Measurements from ENCODE around the gene VPS39. TPM values are rescaled to one million over a fixed set of nuclear protein-coding genes. Genes with fewer than 3 reads are reported as not detected.
A peak's percentile ranks its signal among the peaks of the same experiment; 100 is the strongest.

VPS39 gene
- total RNA-seq, 1 donor from 2014 or later, result 58.0 TPM

- Mint-ChIP-seq H3K4me3 (no peak overlapping the region), H3K9me3 (no peaks in the 10 kb centered on the region), H3K36me3 (ENCODE audit: low read depth) (peaks cover 41% of the 10 kb centered on the region), H3K4me1 (peaks cover 2% of the 10 kb centered on the region), H3K27ac (no peak overlapping the region), H3K27me3 (no peaks in the 10 kb centered on the region)
- no peak for DNase-seq
- intact Hi-C loops (cut with micrococcal nuclease), result no loop called here
These were observed 48.0 kb downstream of the VPS39 start for GRCh38 chr15:42160136-42160535.

- intact Hi-C loops (cut with micrococcal nuclease), result no loop called here
- H3K27ac Mint-ChIP-seq, result no peak overlapping the region
- DNase-seq, result no peak
- H3K36me3 Mint-ChIP-seq (ENCODE audit: low read depth), result peaks cover 35% of the 10 kb centered on the region
- no peak overlapping the region for H3K4me3 Mint-ChIP-seq
- no peaks in the 10 kb centered on the region for H3K27me3 Mint-ChIP-seq
- H3K9me3 Mint-ChIP-seq, result no peaks in the 10 kb centered on the region
- H3K4me1 Mint-ChIP-seq, result peaks cover 2% of the 10 kb centered on the region
These were observed 48.6 kb downstream of the VPS39 start for GRCh38 chr15:42159381-42160015.

GRCh38 chr15:42158941-42159340 lies 49.2 kb downstream of the VPS39 start:
- intact Hi-C loops (cut with micrococcal nuclease), result no loop called here
- peaks cover 32% of the 10 kb centered on the region for H3K36me3 Mint-ChIP-seq (ENCODE audit: low read depth)
- H3K27ac Mint-ChIP-seq, result no peak overlapping the region
- no peak overlapping the region for H3K4me3 Mint-ChIP-seq
- DNase-seq, result no peak
- H3K27me3 Mint-ChIP-seq, result no peaks in the 10 kb centered on the region
- H3K4me1 Mint-ChIP-seq, result peaks cover 2% of the 10 kb centered on the region
- H3K9me3 Mint-ChIP-seq, result no peaks in the 10 kb centered on the region

GRCh38 chr15:42157981-42158765 lies 49.9 kb downstream of the VPS39 start:
- H3K9me3 Mint-ChIP-seq, result no peaks in the 10 kb centered on the region
- intact Hi-C loops (cut with micrococcal nuclease), result no loop called here

GRCh38 chr15:42157381-42157780 lies 50.7 kb downstream of the VPS39 start:
- H3K4me3 Mint-ChIP-seq, result no peak overlapping the region
- H3K27ac Mint-ChIP-seq, result no peak overlapping the region
- intact Hi-C loops (cut with micrococcal nuclease), result no loop called here
- peaks cover 21% of the 10 kb centered on the region for H3K36me3 Mint-ChIP-seq (ENCODE audit: low read depth)
- H3K4me1 Mint-ChIP-seq, result peaks cover 2% of the 10 kb centered on the region
- H3K27me3 Mint-ChIP-seq, result no peaks in the 10 kb centered on the region
- no peak for DNase-seq
- no peaks in the 10 kb centered on the region for H3K9me3 Mint-ChIP-seq

More at GRCh38 chr15:42157981-42158765, 49.9 kb downstream of the VPS39 start:
- Mint-ChIP-seq H3K27me3 (no peaks in the 10 kb centered on the region), H3K27ac (peak overlapping the region; percentile 21), H3K4me3 (no peak overlapping the region), H3K4me1 (peaks cover 2% of the 10 kb centered on the region), H3K36me3 (ENCODE audit: low read depth) (peaks cover 25% of the 10 kb centered on the region)
- DNase-seq, result no peak

- intact Hi-C loops (cut with micrococcal nuclease), result no loop called here
- H3K36me3 Mint-ChIP-seq (ENCODE audit: low read depth), result peaks cover 12% of the 10 kb centered on the region
- H3K27ac Mint-ChIP-seq, result no peak within 1 kb of the TSS
- DNase-seq, result no peak
- H3K4me3 Mint-ChIP-seq, result no peak within 1 kb of the TSS
- peaks cover 2% of the 10 kb centered on the region for H3K4me1 Mint-ChIP-seq
- H3K27me3 Mint-ChIP-seq, result no peaks in the 10 kb centered on the region
- no peaks in the 10 kb centered on the region for H3K9me3 Mint-ChIP-seq
These were observed 51.7 kb downstream of the VPS39 start, which contains the start of gene PLA2G4F for GRCh38 chr15:42156243-42156922. Gene PLA2G4F, minus strand, starts transcription at chr15:42156636. Its CDS starts 87 bp downstream, at chr15:42156549.

GRCh38 chr15:42155546-42156242 lies 52.4 kb downstream of the VPS39 start:
- DNase-seq, result no peak
- Mint-ChIP-seq H3K4me1 (peaks cover 2% of the 10 kb centered on the region), H3K4me3 (no peak overlapping the region), H3K27ac (no peak overlapping the region), H3K36me3 (ENCODE audit: low read depth) (peaks cover 9% of the 10 kb centered on the region), H3K27me3 (no peaks in the 10 kb centered on the region), H3K9me3 (no peaks in the 10 kb centered on the region)
- intact Hi-C loops (cut with micrococcal nuclease), result no loop called here

DNA sequence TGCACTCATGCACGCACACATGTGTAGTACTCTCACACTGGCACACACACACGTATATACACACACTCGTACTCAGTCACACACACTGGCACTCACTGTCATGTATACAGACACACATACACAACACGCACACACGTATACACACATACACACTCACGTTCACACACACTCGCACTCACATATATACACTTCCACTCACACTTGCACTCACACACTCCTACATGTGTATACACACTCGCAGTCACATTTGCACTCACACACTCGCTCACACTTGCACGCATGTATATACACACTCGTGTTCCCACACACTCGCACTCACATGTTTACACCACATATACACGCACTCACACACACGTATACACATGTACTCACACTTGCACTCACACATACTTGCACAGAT lies 53.1 kb downstream of the VPS39 start:
- Mint-ChIP-seq H3K36me3 (ENCODE audit: low read depth) (peaks cover 7% of the 10 kb centered on the region), H3K9me3 (no peaks in the 10 kb centered on the region), H3K4me1 (peaks cover 2% of the 10 kb centered on the region), H3K4me3 (no peak overlapping the region), H3K27ac (no peak overlapping the region), H3K27me3 (no peaks in the 10 kb centered on the region)
- no peak for DNase-seq
- intact Hi-C loops (cut with micrococcal nuclease), result no loop called here

DNA sequence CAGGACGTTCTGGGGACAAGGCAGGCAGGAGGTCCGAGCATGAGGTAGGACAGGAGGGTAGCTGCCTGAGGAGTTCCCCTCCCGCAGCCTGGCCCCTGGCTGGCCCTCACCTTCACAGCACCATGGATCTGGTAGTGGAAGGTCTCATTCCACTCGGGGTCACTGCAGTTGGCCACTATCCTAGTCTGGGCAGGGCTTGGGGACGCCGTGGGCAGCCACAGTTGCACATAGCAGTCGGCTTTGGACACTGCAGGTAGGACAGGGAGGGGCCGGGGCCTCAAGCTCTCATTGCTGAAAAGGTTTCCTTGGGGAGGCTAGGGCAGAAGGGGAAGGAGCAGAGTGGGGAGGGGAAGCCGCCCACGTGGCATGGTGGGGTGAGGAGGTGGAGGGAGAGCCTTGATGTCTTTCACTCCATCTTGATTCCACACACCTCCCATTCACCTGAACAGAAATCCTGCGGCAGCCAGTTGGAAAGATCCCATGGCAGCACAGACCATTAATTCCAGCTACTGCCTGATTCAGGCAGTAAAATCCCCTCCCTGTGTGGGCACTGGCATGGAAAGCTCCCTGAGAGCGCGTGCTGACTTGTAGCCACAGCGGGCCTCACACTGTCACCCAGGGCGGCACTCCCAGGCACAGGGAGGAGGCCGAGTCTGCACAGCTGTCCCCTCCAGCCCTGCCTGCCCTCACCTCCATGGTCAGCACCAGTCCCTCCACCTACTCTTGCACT lies 53.7 kb downstream of the VPS39 start:
- H3K4me1 Mint-ChIP-seq, result peaks cover 2% of the 10 kb centered on the region
- DNase-seq, result no peak
- H3K27ac Mint-ChIP-seq, result no peak overlapping the region
- peaks cover 4% of the 10 kb centered on the region for H3K36me3 Mint-ChIP-seq (ENCODE audit: low read depth)
- H3K27me3 Mint-ChIP-seq, result no peaks in the 10 kb centered on the region
- intact Hi-C loops (cut with micrococcal nuclease), result no loop called here
- no peak overlapping the region for H3K4me3 Mint-ChIP-seq
- H3K9me3 Mint-ChIP-seq, result no peaks in the 10 kb centered on the region

DNA sequence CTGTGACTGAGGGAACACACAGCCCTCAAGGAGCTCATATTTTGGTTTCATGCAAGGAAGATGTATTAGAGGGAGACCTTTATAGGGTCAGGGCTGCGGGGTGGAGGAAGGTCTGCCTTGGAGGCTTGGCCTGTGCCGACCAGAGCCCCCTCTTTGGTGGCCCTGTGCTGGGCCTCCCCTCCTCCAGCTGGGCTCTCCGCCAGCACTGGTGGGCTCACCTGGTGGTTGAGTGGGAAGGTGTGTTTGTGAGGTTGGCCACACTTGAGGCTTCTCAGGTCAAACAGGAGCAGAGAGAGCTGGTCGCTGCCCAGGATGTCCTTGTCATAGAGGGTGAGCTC lies 54.3 kb downstream of the VPS39 start:
- intact Hi-C loops (cut with micrococcal nuclease), result no loop called here
- Mint-ChIP-seq H3K4me1 (peaks cover 2% of the 10 kb centered on the region), H3K27me3 (no peaks in the 10 kb centered on the region), H3K27ac (no peak overlapping the region), H3K9me3 (no peaks in the 10 kb centered on the region), H3K4me3 (no peak overlapping the region), H3K36me3 (ENCODE audit: low read depth) (peaks cover 4% of the 10 kb centered on the region)
- no peak for DNase-seq

DNA sequence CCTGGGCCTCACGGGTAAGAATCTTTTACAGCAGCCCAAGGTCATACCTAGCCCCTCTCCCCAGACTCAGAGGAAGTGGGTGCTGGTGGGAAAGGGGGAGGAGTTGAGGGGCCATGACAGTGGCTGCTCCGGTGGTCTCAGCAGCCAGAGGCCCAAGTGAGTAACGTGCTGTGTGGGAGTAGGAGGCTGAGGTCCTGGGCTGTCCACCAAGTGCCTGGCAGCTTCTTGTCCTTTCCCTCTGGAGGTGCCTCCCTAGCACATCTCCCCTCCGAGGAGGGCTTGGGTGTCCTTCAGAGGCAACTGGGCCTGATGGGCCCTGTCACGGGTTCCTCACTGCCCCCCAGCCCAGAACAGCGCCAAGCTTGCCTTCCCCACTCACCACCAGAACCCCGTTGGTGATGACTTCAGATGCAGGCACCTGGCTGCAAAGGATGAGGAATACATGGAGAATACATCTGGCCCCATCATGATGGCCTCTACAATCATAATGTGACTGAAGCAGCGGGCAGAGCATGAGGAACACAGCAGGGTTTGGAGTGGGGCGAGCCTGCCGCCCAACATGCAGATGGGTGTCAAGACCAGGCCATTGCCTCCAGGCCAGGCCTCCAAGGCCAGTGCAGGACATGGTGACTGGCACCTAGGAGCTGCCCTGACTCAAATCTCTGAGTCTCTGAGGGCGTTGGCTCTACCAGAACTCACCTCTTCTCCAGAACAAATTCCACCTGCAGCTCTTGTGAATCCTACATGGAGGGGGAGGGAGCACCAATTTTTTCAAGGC lies 55.0 kb downstream of the VPS39 start:
- Mint-ChIP-seq H3K27me3 (no peaks in the 10 kb centered on the region), H3K9me3 (no peaks in the 10 kb centered on the region), H3K4me1 (no peaks in the 10 kb centered on the region), H3K27ac (no peak overlapping the region), H3K4me3 (no peak overlapping the region), H3K36me3 (ENCODE audit: low read depth) (no peaks in the 10 kb centered on the region)
- intact Hi-C loops (cut with micrococcal nuclease), result no loop called here
- DNase-seq, result no peak

DNA sequence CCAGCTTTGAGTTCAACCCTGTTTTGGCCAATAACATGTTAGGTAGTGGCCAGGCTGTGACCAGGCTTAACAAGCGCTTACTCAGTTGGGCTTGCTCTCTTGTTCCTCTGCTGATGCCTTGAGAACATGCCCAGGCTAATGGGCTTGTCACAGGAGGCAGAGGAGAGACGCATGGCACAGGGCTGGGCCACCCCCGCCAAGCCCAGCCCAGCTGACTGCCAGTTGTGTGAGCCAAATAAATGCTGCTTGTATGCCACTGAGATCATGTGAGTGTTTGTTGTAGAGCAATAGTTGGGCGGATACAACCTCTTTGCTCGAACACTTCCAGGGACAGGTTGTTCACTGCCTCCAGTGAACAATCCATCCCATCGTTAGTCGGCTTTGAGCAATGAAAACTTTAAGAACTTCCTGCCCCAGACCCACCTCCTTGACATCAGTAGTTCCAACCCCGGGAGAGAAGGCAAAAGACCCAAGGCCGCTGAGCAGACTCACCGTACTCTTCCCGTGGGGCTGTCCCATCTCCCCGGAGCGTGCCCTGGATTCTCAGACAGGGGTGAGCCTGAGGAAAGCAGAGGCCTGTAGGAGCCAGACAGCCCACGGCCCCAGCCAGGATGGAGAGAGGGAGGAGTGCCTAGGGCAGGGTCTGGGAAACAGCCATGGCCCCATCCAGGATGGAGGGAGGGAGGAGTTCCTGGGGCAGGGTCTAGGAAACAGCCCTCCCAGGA lies 55.7 kb downstream of the VPS39 start:
- no peaks in the 10 kb centered on the region for H3K4me1 Mint-ChIP-seq
- H3K27me3 Mint-ChIP-seq, result no peaks in the 10 kb centered on the region
- H3K4me3 Mint-ChIP-seq, result no peak overlapping the region
- H3K27ac Mint-ChIP-seq, result no peak overlapping the region
- no peak for DNase-seq
- no peaks in the 10 kb centered on the region for H3K36me3 Mint-ChIP-seq (ENCODE audit: low read depth)
- intact Hi-C loops (cut with micrococcal nuclease), result no loop called here
- H3K9me3 Mint-ChIP-seq, result no peaks in the 10 kb centered on the region

Data from activated CD4-positive, alpha-beta T cell treated with anti-CD3 and anti-CD28 coated beads, Interleukin-2, amount 10 ng/mL, durations not matched to agents 24 days and 14 days (primary cell).